ENCODE results near the gene CHRNB4.

CHRNB4 gene

GRCh38 chr15:78634210-78635145 is 6.5 kb downstream of the CHRNB4 start:
- DNase-seq: no peak
- Histone ChIP-seq H3K4me1 (peaks cover 24% of the 10 kb centered on the region), H3K36me3 (peaks cover 70% of the 10 kb centered on the region), H3K9me3 (no peaks in the 10 kb centered on the region), H3K4me3 (ENCODE audit: low read depth, low read length) (no peak overlapping the region), H3K27me3 (no peaks in the 10 kb centered on the region)
- TF ChIP-seq, protein P1, sequence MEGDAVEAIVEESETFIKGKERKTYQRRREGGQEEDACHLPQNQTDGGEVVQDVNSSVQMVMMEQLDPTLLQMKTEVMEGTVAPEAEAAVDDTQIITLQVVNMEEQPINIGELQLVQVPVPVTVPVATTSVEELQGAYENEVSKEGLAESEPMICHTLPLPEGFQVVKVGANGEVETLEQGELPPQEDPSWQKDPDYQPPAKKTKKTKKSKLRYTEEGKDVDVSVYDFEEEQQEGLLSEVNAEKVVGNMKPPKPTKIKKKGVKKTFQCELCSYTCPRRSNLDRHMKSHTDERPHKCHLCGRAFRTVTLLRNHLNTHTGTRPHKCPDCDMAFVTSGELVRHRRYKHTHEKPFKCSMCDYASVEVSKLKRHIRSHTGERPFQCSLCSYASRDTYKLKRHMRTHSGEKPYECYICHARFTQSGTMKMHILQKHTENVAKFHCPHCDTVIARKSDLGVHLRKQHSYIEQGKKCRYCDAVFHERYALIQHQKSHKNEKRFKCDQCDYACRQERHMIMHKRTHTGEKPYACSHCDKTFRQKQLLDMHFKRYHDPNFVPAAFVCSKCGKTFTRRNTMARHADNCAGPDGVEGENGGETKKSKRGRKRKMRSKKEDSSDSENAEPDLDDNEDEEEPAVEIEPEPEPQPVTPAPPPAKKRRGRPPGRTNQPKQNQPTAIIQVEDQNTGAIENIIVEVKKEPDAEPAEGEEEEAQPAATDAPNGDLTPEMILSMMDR (IDR thresholded peaks at IDR 0.05; ENCODE audit: low read depth, low read length): no peak

DNA sequence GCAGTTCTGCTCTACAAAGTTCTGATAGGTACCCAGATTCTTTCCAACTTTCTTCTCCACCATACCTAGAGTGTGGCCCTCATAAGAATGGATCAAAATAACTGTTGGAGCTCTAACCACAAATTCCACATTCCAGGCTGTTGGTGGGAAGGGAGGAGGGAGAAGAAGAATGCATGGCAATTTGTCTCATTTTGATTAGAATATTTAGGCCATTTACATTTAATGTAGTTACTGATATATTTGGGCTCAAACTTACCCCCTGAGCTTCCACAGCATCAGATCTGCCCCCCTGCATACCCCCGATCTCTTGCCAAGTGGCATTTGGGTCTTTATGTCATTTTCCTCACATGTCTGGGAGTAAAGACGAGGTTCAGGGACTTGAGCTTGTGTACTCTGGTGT is 7.7 kb downstream of the CHRNB4 start:
- Histone ChIP-seq H3K27me3 (no peaks in the 10 kb centered on the region), H3K36me3 (peaks cover 81% of the 10 kb centered on the region)

GRCh38 chr15:78630886-78631633 is 9.9 kb downstream of the CHRNB4 start:
- TF ChIP-seq, protein P1 (IDR thresholded peaks at IDR 0.05; ENCODE audit: low read depth, low read length): no peak
- DNase-seq: no peak
- Histone ChIP-seq H3K9me3 (no peaks in the 10 kb centered on the region), H3K4me3 (ENCODE audit: low read depth, low read length) (no peak overlapping the region), H3K36me3 (peaks cover 96% of the 10 kb centered on the region), H3K4me1 (peaks cover 6% of the 10 kb centered on the region), H3K27me3 (no peaks in the 10 kb centered on the region)

More for the DNA sequence above, 7.7 kb downstream of the CHRNB4 start:
- Histone ChIP-seq H3K9me3 (no peaks in the 10 kb centered on the region), H3K4me1 (peaks cover 14% of the 10 kb centered on the region), H3K4me3 (ENCODE audit: low read depth, low read length) (no peak overlapping the region)
- TF ChIP-seq, protein P1 (IDR thresholded peaks at IDR 0.05; ENCODE audit: low read depth, low read length): no peak
- DNase-seq: no peak

DNA sequence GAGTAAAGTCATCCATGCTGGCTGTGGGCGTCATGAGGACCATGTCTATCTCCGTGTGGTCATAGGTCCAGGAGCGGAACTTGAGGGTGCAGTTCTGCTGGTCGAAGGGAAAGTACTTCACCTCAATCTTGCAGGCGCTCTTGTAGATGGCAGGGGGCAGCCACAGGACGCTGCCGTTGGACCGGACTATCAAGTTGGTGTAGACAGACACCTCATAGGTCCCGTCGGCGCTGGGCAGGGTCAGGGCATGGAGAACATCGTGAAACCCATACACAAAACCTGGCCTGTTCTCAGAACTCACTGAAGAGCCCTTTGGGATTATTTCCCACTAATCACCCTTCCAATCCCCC is 11.3 kb downstream of the CHRNB4 start:
- Histone ChIP-seq H3K27me3 (no peaks in the 10 kb centered on the region), H3K9me3 (no peaks in the 10 kb centered on the region), H3K4me3 (ENCODE audit: low read depth, low read length) (no peak overlapping the region), H3K36me3 (peaks cover 96% of the 10 kb centered on the region), H3K4me1 (peaks cover 15% of the 10 kb centered on the region)
- TF ChIP-seq, protein P1 (IDR thresholded peaks at IDR 0.05; ENCODE audit: low read depth, low read length): no peak
- DNase-seq: no peak

GRCh38 chr15:78629031-78629715 is 11.8 kb downstream of the CHRNB4 start:
- Histone ChIP-seq H3K9me3 (no peaks in the 10 kb centered on the region), H3K36me3 (peaks cover 96% of the 10 kb centered on the region), H3K4me1 (peaks cover 15% of the 10 kb centered on the region), H3K4me3 (ENCODE audit: low read depth, low read length) (no peak overlapping the region), H3K27me3 (no peaks in the 10 kb centered on the region)
- TF ChIP-seq, protein P1 (IDR thresholded peaks at IDR 0.05; ENCODE audit: low read depth, low read length): no peak
- DNase-seq: no peak

Data from BE2C (cell line).